ENCODE measurements around the gene HARS2.
"Not testable (repeated sequence)": the region's sequence is repeated elsewhere in the genome, so short reads cannot be mapped to it uniquely, and the experiment has no call there.

HARS2 gene

GRCh38 chr5:140700177-140701144 is 9.2 kb downstream of the HARS2 start, which contains the start of gene ZMAT2:
Gene ZMAT2 (plus strand): TSS chr5:140700447. CDS start chr5:140700461, 14 bp downstream.
- peak; percentile 97 for DNase-seq

DNA sequence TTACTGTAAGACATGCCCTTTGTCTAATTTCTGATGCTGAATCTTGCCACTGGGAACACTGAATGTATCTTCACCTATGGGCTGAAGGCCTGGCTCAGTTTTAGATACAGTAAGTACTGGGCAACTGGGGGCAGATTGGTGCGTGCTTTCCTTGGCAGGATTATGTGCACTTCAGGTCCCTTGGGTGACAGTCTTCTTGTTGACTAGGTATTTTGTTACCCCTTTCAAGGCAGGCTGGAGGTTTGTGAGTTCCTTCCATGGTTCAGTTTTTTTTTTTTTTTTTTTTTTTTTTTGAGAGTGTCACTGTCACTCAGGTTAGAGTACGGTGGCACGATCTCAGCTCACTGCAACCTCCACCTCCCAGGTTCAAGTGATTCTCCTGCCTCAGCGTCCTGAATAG is 16.6 kb downstream of the HARS2 start:
- DNase-seq: no peak

- DNase-seq: not testable (repeated sequence)
Observed at GRCh38 chr5:140708787-140709186, 17.5 kb downstream of the HARS2 start.

DNA sequence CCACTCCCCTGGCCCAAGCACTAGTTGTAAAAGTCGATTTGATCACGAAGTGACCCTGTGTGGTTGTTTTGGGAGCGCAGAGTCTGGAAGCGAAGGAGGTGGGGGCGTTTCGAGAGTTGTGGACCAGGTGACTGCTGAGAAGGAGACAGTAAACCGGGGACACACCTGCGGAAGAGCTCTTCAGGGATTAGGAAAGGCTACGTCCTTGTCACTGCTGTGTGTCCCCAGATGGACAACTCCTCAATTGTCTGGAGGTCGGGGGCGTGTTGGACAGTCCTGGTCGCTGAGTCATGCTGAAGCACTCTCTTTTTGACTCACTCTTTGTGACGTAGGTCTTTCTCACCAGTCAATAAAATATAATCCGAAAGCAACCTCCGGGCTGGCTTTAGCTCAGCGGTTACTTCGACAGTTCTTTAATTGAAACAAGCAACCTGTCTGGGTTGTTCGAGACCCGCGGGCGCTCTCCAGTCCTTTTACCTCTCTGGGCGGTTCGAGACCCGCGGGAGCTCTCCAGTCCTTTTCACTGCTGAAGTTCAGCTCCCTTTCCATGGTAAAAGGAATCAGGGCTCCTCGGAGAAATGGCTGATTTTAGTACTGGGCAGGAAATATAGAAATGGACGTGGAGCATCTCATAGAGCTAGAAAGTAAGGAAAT is 19.8 kb downstream of the HARS2 start:
- DNase-seq: peak; percentile 81

- no peak for DNase-seq
Observed at GRCh38 chr5:140711794-140712193, 20.5 kb downstream of the HARS2 start.

DNA sequence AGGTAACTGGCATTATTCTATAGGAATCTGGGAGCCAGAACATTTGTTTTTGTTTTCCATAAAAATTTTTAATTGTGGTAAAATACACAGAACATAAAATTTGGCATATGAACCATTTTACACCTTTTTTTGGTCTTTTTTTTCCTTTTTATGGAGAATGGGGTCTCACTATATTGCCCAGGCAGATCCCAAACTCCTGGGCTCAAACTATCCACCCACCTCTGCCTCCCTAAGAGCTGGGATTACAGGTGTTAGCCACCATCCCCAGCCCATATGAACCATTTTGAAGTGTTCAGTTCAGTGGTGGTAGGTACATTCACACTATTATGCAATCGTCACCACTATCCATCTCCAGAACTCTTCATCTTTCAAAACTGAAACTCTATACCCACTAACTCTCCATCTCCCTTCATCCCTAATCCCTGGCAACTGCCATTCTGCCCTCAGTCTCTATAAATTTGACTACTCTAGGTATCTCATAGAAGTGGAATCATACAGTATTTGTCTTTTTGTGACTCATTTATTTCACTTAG is 22.4 kb downstream of the HARS2 start:
- no peak for DNase-seq

GRCh38 chr5:140716238-140716637 is 25.0 kb downstream of the HARS2 start:
- DNase-seq: not testable (repeated sequence)

DNA sequence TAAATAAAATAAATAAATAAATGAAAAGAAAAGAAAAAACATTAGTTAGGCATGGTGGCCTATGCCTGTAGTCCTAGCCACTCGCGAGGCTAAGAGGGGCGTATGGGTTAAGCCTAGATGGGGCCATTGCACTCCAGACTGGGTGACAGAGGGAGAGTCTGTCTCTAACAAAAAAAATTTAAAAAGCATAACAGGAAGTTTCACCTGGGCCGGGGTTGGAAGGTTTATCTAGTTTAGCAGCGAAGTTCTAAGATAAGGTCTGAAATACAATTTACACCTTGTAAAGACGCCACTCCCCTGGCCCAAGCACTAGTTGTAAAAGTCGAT is 27.0 kb downstream of the HARS2 start:
- no peak for DNase-seq

- not testable (repeated sequence) for DNase-seq
Observed at GRCh38 chr5:140720738-140721137, 29.5 kb downstream of the HARS2 start.

DNA sequence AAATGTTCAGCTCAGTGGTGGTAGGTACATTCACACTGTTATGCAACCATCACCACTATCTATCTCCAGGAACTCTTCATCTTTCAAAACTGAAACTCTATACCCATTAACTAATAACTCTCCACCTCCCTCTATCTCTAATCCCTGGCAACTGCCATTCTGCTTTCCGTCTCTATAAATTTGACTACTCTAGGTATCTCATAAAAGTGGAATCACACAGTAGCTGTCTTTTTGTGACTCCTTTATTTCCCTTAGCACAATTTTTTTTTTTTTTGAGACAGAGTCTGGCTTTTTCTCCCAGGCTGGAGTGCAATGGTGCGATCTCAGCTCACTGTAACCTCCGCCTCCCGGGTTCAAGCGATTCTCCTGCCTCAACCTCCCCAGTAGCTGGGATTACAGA is 30.1 kb downstream of the HARS2 start:
- not testable (repeated sequence) for DNase-seq

GRCh38 chr5:140725799-140726471 is 34.7 kb downstream of the HARS2 start:
- DNase-seq: peak; percentile 53

GRCh38 chr5:140733098-140733497 is 41.8 kb downstream of the HARS2 start:
- DNase-seq: no peak

DNA sequence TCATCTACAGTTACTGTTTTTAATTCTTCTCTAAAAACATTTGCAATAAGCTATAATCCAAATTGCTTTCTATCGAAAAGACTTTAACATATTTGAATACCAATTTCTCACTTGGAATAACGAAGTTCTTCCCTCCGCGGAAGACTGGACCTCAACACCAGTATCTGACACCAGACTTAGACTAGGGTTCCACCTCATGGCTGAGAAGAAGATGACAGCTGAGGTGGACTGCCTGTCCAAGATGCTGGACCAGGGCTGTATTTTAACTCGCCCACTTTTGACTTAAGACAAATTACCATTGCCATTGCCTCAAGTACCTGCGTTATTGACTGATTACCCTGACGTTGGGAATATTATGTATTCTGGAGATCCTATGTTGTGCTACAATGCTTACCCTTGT is 43.1 kb downstream of the HARS2 start:
- no peak for DNase-seq

DNA sequence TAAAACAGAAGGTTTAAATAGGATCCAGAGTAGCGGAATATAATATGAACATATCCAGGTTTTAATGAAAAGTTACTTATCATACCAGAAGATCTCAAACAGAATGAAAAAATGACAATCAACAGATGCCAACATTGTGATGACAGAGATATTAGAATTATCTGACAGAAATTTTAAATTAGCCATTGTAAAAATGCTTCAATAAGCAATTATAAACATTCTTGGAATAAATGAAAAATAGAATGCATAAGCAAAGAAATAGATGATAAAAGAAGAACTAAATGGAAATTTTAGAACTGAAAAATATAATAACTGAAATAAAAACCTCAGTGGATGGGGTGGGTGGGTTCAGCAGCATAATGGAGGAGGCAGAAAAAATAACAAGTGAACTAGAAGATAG is 46.2 kb downstream of the HARS2 start:
- no peak for DNase-seq

- no peak for DNase-seq
Observed at GRCh38 chr5:140741967-140742366, 50.7 kb downstream of the HARS2 start.

Data from femur (tissue), 1 donor.